ENCODE data around the gene DOCK7. TPM values are rescaled to one million over a fixed set of nuclear protein-coding genes. Genes with fewer than 3 reads are reported as not detected.

The DOCK7 gene
- total and polyA plus RNA-seq, 2 of the 13 experiments (the other 11 are each of a cell fraction or from before 2014, with no cell fraction given), result 45.7 to 67.2 TPM

DNA sequence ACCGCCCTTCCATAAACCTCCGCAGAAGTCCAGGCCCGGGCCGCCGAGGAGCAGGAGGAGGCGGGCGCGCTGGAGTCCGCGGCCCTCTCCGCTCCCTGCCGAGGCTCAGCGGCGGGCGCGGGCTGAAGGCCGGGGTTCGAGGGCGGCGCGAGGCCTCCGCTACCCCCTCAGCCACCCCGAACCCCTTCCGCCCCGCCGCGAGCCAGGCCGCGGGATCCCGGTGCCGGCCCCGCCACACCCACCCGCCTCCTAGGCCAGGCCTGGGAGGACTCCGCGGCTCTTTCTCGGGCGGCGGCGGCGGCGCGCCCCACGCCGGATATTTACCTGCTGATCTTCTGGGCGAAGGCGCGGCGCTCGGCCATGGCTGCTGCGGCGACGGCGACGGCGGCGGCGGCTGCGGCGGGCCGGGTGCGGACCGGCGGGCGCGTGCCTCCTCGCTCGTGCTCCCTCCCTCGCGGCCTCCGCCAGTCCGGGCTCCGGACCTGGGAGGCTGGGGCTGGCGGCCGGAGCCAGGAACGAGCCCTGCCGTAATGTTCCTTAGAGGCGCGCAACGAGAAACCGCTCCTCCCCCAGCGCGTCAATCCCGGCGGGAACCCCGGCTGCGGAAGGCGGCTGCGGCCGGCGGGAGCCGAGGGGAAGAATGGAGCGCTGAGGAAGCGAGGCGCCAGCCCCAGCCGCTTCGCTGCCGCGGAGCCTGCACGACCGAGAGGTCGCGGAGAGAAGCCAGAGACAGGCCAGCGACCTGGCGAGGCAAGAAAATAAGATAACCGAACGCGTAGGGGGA lies at the start of gene DOCK7 (continued):
- TF ChIP-seq POGZ (CRISPR knock-in tag; IDR thresholded peaks at IDR 0.05), result peak; percentile 70
- no peak for TF ChIP-seq POLR2AphosphoS5 (IDR thresholded peaks at IDR 0.05; ENCODE audit: low read depth, low read length)
- TF ChIP-seq, protein P1, sequence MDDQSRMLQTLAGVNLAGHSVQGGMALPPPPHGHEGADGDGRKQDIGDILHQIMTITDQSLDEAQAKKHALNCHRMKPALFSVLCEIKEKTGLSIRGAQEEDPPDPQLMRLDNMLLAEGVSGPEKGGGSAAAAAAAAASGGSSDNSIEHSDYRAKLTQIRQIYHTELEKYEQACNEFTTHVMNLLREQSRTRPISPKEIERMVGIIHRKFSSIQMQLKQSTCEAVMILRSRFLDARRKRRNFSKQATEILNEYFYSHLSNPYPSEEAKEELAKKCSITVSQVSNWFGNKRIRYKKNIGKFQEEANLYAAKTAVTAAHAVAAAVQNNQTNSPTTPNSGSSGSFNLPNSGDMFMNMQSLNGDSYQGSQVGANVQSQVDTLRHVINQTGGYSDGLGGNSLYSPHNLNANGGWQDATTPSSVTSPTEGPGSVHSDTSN (CRISPR knock-in tag; IDR thresholded peaks at IDR 0.05; ENCODE audit: borderline replicate concordance), result no peak
- no peak for TF ChIP-seq ZBTB3 (CRISPR knock-in tag; IDR thresholded peaks at IDR 0.05; ENCODE audit: borderline replicate concordance, low read depth)
- no peak for TF ChIP-seq HNRNPH1 (optimal IDR thresholded peaks at IDR 0.05; ENCODE audit: low read depth, low read length)
- TF ChIP-seq MTA3 (CRISPR knock-in tag; IDR thresholded peaks at IDR 0.05), result no peak
- no peak; the same call in 1 of the 2 replicates for TF ChIP-seq MAZ (IDR thresholded peaks at IDR 0.05; ENCODE audit: borderline replicate concordance, low read depth, low read length)
- TF ChIP-seq MAZ (CRISPR knock-in tag; IDR thresholded peaks at IDR 0.05; ENCODE audit: low read depth), result no peak; the same call in none of the 2 replicates
- TF ChIP-seq HCFC1 (IDR thresholded peaks at IDR 0.05; ENCODE audit: low read depth, low read length), result no peak
- no peak for TF ChIP-seq ZNF296 (CRISPR knock-in tag; conservative IDR thresholded peaks at IDR 0.05)
- TF ChIP-seq, protein P2, sequence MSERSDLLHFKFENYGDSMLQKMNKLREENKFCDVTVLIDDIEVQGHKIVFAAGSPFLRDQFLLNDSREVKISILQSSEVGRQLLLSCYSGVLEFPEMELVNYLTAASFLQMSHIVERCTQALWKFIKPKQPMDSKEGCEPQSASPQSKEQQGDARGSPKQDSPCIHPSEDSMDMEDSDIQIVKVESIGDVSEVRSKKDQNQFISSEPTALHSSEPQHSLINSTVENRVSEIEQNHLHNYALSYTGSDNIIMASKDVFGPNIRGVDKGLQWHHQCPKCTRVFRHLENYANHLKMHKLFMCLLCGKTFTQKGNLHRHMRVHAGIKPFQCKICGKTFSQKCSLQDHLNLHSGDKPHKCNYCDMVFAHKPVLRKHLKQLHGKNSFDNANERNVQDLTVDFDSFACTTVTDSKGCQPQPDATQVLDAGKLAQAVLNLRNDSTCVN (CRISPR knock-in tag; IDR thresholded peaks at IDR 0.05; ENCODE audit: borderline replicate concordance), result no peak; the same call in 1 of the 2 replicates
- no peak for TF ChIP-seq PRPF4 (IDR thresholded peaks at IDR 0.05; ENCODE audit: low read depth, low read length, poor library complexity, severe bottlenecking)
- TF ChIP-seq MED13 (CRISPR knock-in tag; IDR thresholded peaks at IDR 0.05), result 0 out of 2 replicates have a peak, but pooled peaks have one; percentile 47
- TF ChIP-seq TMF1 (CRISPR knock-in tag; IDR thresholded peaks at IDR 0.05; ENCODE audit: low read depth), result no peak
- TF ChIP-seq ZNF160 (CRISPR knock-in tag; IDR thresholded peaks at IDR 0.05), result 0 out of 2 replicates have a peak, but pooled peaks have one; percentile 56
- 0 out of 2 replicates have a peak, but pooled peaks have one; percentile 28 for TF ChIP-seq ZBTB20 (CRISPR knock-in tag; IDR thresholded peaks at IDR 0.05; ENCODE audit: borderline replicate concordance, low read depth)
- no peak for TF ChIP-seq ZNF878 (CRISPR knock-in tag; IDR thresholded peaks at IDR 0.05)
- TF ChIP-seq POLR2A (IDR thresholded peaks at IDR 0.05; ENCODE audit: insufficient read depth in 1 of 2, low read depth in 2 of 2, low read length in 2 of 2), result no peak; a peak in 2 of 4 replicates
- TF ChIP-seq ZNF720 (CRISPR knock-in tag; IDR thresholded peaks at IDR 0.05), result no peak
- TF ChIP-seq ARHGAP35 (CRISPR knock-in tag; IDR thresholded peaks at IDR 0.05; ENCODE audit: borderline replicate concordance), result no peak
- no peak for TF ChIP-seq NFIC (IDR thresholded peaks at IDR 0.05; ENCODE audit: low read length)
- TF ChIP-seq ZNF510 (CRISPR knock-in tag; IDR thresholded peaks at IDR 0.05; ENCODE audit: low read depth), result no peak; the same call in 1 of the 2 replicates
- peak; percentile 80 for TF ChIP-seq TAF1 (CRISPR knock-in tag; IDR thresholded peaks at IDR 0.05)
- no peak for TF ChIP-seq SATB2 (CRISPR knock-in tag; IDR thresholded peaks at IDR 0.05)
- TF ChIP-seq ZNF629 (CRISPR knock-in tag; conservative IDR thresholded peaks at IDR 0.05), result peak; percentile 40; the same call in 1 of the 2 replicates
- TF ChIP-seq, protein P3, sequence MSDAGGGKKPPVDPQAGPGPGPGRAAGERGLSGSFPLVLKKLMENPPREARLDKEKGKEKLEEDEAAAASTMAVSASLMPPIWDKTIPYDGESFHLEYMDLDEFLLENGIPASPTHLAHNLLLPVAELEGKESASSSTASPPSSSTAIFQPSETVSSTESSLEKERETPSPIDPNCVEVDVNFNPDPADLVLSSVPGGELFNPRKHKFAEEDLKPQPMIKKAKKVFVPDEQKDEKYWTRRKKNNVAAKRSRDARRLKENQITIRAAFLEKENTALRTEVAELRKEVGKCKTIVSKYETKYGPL (CRISPR knock-in tag; IDR thresholded peaks at IDR 0.05), result no peak
- no peak for TF ChIP-seq CBX1 (IDR thresholded peaks at IDR 0.05; ENCODE audit: low read depth)
- TF ChIP-seq GZF1 (CRISPR knock-in tag; IDR thresholded peaks at IDR 0.05), result peak; percentile 100
- TF ChIP-seq, protein P4, sequence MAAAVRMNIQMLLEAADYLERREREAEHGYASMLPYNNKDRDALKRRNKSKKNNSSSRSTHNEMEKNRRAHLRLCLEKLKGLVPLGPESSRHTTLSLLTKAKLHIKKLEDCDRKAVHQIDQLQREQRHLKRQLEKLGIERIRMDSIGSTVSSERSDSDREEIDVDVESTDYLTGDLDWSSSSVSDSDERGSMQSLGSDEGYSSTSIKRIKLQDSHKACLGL (CRISPR knock-in tag; IDR thresholded peaks at IDR 0.05), result peak; percentile 66

All from HepG2 (cell line).